Head of caudate nucleus (tissue), 42 donors: ENCODE data around the gene EMX1.
"Not testable (repeated sequence)": the region's sequence is repeated elsewhere in the genome, so short reads cannot be mapped to it uniquely, and the experiment has no call there.

Experiments used
- DNase-seq, 42 donors: peaks; one replicate each; pipeline versions ENCODE4 v3.0.0 to v3.0.0-alpha.2; 2020 to 2021; ENCODE audit warnings: mixed read lengths in 7 of 42
- intact Hi-C: fragments of 100-400 bp; cut with DNase I; formaldehyde crosslinking; loops from one replicate; pipeline ENCODE4 v1.15.0; 2022

EMX1 gene

DNA sequence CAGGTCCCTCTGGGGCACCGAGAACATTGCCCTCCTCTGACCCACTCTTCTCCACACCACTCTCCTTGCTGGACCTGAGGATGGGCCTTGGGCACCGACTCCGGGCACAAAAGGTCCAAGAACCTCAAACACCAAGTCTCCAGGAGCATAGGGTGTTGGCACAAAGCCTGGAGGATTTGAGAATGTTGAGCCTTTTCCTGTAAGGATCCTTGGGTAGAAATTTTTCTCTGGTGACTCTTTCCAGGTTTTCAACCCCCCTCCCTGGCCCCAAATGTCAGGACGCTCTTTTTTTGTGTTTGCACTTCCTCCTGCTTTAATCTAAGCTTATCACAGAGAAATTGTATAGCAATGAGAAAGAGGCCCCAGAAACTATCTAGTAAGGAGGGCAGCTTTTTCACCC is 20.9 kb upstream of the EMX1 start:
- no peak for DNase-seq
- intact Hi-C loops = loop anchor here (5.0 to 10.0 kb wide), 2 partner anchors 188 to 266 kb away; no protein-coding TSS in a partner anchor

DNA sequence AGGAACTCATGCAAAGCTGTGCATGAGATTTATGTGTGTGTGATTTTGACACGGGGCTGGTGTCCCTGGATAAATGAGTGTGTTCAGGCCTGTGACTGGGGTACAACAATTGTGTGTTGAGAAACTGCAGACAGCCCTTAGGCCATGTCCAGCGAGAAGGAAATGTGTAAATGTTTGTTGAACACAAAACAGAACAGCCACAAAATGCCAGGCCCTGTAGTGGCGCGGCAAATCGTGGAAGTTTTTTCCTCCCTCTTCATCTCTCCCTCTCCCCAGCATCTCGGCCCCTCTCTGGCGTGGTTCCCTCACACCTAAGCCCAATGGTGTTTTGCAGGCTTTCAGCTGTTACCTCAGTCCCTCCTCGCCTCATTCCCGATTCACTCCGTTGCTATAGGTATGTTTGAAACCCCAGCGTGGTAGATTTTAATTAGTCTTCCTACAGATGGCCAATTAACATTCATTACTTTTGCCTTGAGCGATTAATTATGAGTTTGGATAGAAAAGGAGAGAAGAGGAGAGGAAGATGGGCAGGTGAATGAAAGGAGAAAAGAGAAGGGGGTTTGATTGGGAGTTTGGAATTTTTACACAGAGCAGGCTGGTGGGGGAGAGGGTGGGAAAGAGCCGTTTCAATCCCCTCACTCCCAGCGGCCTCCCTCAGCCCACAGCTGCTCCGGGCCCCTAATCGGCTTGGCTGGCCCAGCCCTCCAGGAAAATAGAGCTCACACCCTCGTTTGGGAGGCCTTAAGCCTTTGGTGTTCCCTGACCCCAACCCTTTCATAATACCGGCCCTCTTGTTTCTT is 19.3 kb upstream of the EMX1 start:
- no peak for DNase-seq
- intact Hi-C loops = loop anchor here (5.0 to 10.0 kb wide), 2 partner anchors 187 to 264 kb away; no protein-coding TSS in a partner anchor

DNA sequence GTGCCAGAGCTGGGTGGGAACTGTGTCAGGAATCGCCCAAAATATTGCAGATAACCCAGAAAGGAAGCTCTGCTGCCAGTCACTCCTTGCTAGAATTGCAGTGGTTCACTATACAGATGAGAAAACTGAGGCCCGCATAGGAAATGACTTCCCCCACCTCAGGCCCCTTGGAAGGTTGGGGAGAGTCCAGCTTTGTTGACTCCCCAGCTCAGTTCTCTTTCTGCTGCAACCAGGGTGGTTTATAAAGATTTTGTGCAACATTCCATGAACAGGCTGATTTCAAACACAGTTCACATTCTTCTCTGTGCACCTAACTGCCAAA is 18.8 kb upstream of the EMX1 start:
- intact Hi-C loops = loop anchor here (5.0 to 10.0 kb wide), 2 partner anchors 186 to 264 kb away; no protein-coding TSS in a partner anchor
- no peak for DNase-seq

DNA sequence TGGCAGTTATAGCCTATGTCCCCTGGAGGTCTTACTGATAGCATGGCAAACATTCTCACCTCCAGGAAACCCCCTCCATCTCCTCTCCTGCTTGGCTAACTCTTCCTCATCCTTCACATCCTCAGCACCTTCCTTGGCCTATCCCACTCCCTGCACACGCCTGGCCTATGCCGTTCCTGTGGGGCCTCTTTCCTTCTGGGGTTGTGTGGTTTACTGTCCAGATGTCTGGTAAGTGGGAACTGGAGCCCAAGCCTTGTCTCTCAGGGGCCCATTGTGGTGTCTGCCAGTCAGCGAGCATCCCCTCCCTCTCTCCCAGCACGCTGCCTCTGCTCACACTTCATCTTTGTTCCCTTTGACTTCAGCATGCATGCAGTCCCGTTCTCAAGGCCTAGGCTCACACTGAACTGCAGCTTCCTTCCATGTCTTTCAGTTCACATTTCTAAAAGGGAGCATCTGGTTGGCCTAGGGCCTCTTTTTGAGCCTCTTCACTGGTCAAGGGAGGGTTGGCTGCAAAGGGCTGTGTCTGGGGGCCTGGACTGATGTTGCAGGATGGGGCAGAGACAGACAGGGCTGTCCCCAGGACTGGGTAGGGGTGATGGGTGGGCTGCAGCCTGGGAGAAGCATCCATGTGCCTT is 17.0 kb upstream of the EMX1 start:
- no peak for DNase-seq
- intact Hi-C loops = no loop called here

DNA sequence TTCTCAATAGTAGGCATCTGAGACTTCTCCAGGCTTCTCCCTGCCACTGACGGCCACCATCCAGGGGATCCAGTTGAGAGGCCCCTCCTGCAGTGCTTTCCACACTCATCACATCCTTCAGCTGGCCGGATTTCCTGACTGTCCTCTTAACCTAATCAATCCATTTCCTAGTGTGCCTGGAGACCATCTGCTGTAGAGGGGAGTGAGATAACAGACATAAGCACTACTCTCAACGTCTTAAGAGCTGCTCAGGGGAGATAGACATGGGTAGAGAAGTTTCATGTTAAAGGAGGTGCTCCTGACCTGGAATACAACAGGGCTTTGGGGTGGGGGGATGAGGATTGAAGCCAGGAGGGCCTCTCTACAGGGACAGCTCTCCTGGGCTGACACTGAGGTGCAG is 15.9 kb upstream of the EMX1 start:
- intact Hi-C loops = no loop called here
- DNase-seq = no peak

DNA sequence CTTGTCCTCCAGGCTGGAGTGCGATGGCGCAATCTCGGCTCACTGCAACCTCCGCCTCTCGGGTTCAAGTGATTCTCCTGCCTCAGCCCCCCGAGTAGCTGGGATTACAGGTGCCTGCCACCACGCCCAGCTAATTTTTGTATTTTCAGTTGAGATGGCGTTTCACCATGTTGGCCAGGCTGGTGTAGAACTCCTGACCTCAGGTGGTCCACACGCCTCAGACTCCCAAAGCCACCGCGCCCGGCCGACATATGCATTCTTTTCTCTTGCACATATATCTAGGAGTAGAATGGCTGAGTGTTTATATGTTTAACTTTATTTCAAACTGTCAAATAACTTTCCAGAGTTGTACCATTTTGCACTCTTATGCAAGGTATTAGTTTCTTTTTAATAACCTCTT is 9.9 kb upstream of the EMX1 start:
- intact Hi-C loops = not testable (repeated sequence)
- DNase-seq = peak in 1 of 42 donors; percentile 12

DNA sequence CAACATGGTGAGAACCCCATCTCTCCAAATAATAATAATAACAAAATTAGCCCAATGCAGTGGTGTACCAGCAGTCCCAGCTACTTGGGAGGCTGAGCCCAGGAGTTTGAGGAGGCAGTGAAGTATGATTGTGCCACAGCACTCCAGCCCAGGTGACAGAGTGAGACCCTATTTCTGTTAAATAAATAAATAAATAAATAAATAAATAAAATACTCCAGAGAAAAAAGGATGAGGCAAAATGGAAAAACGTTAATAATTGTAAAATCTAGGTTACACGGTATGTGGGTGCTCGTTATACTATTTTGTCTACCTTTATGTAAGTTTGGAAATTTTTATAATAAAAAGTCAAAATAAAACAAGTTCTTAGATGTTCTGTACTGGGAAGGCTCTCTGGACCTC is 8.6 kb upstream of the EMX1 start:
- intact Hi-C loops = no loop called here

DNA sequence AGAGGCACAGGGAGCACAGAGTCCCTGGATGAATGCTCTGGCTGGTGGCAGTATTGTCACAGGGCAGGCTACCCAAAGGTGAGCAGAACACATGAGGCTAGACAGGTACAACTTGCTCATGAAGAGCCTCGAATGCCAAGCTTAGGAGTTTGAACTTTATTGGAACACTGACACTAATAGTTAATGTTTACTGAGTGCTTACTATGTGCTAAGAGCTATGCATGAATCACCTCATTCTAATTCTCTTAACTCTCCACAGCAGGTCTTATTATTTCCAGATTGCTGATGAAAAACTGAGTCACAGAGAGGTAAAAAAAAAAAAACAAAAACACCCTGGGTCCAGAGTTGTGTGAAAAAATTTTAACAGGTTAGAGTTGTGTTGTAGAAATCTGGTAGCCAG is 6.1 kb upstream of the EMX1 start:
- intact Hi-C loops = no loop called here
- no peak for DNase-seq

More for the DNA sequence above, 8.6 kb upstream of the EMX1 start:
- DNase-seq = no peak

DNA sequence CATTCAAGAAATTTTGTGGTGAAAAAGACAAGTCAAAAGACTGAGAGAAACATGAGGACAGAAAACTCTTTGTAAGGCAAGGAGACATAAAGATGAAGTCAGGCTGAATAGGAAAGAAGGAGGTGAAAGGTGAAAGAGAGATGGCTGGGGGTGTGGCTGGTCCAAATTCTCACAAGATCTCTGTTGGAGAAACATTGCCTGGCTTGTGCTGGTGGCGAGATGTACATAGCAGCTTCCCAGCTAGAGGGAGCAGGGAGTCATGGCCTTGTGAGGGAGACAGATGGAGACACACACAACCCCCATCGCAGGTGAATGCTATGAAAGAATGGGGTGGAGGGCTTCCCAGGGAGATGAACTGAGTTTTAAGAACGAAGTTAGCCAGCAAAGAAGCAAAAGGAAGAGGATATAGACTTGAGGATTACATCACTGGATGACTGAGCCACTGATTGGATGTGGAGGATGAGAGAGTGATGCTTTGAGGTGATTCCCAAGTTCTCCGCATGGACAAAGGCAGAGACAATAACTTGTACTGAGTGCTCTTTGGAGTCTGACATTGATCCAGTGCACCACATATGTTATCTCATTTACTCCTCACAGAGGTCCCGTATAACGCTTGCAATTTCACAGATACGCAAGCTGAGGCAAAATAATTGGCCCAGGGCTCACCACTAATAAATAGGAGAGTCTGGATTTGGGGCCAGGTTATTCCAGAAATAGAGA is 3.7 kb upstream of the EMX1 start:
- intact Hi-C loops = no loop called here
- peak in 3 of 42 donors; percentile 5 to 20 (median 16) for DNase-seq

DNA sequence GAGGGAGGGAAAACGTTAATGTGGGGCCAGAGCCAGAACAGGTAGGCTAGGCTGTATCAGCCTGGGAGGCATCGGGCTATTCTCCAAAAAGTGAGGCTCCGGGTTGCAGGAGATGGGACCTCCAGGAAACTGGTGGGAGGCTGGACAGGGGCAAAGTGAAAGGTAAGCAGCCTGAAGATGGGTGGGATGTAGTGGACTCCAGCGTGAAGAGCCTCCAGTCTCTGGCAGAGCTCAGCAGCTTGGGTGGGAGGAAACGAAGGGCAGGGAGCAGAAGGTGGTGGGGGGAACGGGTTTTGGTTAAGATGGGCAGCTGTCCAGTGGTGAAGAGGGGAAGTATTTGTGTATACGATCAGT is 3.1 kb upstream of the EMX1 start:
- intact Hi-C loops = no loop called here
- DNase-seq = peak in 3 of 42 donors; percentile 2 to 18 (median 2)

DNA sequence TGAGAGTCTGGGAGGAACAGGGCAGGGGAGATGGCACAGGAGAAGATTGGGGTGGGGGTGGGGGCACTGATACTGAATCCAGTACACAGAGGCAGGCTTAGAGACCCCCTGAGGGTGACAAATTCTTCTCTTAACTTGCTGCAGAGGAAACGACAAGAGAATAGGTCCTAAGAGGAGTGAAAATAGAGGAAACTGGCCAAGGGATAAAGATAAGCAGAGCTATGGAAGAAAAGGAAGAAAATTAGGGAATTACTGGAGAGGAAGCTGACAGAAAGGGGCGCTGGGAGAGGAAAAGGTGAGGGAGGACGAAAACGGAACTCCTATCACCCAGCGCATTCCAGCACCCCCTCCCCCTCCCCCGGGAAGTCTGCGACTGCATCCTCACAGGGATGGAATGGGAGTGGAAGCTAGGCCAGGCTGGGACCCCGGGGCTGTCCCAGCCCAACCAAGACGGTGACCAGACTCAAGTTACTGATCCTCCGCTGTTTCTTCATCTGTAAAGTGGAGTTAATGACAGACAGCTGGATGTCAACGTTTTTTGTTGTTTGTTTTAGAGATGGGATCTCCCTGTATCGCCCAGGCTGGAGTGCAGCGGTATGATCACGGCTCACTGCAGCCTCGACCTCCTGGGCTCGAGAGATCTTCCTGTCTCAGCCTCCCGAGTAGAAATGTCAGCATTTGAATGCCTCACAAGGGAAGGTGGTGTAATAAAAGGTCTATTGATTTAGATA is 2.6 kb upstream of the EMX1 start:
- peak in 2 of 42 donors; percentile 0 to 12 for DNase-seq
- intact Hi-C loops = no loop called here

DNA sequence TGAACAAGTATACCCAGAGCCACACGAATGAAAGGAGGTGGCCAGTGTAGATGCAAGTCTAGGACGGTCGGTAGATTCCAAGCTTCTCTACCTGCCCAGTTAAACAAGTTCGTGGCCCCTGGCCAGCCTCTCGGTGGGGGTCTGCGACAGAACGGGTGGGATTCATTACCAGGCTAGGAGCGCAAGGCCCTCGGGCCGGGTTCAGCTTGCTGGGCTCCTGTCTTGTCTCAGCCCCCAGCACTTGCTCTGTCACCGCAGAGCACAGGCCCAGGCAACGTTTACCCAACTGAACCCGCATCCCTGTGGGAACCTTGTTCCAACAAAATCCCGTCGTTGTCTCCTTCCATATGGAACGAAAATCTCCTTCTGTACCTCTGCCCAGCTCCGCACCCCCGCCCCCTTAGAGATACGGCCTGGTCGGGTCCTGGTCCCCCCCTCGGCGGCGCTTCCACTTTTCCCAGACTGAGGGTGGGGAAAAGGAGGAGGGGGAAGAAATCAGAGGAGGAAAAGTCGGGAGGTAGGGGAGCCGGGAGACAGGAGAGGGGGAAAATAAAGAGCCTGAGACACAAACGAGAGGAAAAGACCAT is 1.9 kb upstream of the EMX1 start:
- peak in 2 of 42 donors; percentile 6 to 24 for DNase-seq
- intact Hi-C loops = no loop called here

DNA sequence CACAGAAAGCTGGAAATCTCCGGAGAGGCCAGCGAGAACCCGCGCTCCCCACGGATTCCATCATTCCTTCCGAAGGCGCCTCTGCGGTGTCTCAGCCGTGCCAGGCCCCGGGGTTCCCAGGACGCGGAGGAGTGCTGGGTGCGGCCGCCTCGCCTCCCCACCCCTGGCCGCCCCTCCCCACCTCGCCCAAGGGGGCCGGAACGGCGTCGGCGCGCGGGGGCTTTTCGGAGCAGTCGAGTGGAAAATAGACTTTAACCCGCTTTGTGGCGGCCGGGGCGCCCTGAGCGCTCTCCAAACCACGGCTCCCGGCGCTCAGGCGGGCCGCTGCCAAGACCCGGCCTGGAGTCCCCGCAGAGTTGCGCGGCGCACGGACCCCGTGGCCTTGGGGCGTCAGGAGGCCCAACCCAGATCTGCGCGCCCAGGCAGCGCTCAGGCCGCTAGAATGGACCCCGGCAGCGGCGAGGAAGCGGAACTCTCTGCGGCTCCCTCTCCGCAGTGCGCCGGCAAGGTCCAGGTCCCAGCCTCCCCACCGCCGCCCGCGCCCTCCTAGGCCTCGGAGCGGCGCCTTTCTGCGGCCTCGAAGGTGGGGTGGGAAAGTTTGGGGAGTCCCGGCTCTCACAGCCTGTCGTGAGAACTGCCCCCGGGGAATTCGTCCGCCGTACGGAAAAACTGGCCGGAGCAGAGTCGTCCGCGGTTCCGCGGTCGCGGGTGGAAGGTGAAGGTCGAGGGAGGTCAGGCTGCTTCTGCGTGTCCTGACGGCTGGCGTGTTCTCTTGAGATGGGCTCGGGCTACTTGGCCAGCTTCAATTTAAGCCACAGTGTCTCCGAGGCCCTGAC is 1.2 kb upstream of the EMX1 start:
- peak in 3 of 42 donors; percentile 3 to 35 (median 17) for DNase-seq
- intact Hi-C loops = no loop called here

DNA sequence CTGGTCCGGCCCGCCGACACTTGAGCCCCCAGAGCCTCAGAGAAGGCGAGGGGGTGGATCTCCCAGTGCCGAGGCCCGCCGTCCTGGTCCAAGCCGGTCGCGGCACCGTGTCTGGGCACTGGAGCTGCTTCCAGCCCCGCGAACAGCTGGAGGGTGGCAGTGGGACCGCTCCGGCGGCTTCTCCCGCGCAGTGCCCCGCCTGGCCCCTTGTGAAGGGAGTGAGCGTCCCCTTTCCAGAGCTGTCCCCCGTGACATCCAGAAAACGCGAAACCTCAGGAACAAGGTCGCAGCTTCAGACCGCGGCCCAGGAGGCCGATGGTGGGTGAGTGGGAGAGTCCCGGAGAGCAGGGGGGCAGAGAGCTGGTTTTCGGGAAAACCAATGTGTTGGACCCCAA is 579 bp upstream of the EMX1 start:
- DNase-seq = peak in 3 of 42 donors; percentile 1 to 25 (median 8)
- intact Hi-C loops = no loop called here

DNA sequence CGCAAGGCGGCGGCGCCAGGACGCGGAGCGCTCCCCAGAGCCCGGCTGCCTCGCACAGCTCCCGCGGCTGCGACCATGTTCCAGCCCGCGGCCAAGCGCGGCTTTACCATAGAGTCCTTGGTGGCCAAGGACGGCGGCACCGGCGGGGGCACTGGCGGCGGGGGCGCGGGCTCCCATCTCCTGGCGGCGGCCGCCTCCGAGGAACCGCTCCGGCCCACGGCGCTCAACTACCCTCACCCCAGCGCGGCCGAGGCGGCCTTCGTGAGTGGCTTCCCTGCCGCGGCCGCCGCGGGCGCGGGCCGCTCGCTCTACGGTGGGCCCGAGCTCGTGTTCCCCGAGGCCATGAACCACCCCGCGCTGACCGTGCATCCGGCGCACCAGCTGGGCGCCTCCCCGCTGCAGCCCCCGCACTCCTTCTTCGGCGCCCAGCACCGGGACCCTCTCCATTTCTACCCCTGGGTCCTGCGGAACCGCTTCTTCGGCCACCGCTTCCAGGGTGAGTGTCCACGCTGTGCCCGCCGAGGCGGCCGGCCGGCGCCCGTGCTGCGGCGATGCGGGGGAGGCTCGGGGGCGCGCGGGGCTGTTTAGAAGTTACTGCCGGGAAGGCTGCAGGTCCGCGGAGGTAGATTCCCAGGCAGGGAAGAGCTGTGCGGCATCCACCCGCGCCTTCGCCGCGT is 696 bp downstream of the EMX1 start:
- peak in 3 of 42 donors; percentile 1 to 31 (median 3) for DNase-seq
- intact Hi-C loops = no loop called here

DNA sequence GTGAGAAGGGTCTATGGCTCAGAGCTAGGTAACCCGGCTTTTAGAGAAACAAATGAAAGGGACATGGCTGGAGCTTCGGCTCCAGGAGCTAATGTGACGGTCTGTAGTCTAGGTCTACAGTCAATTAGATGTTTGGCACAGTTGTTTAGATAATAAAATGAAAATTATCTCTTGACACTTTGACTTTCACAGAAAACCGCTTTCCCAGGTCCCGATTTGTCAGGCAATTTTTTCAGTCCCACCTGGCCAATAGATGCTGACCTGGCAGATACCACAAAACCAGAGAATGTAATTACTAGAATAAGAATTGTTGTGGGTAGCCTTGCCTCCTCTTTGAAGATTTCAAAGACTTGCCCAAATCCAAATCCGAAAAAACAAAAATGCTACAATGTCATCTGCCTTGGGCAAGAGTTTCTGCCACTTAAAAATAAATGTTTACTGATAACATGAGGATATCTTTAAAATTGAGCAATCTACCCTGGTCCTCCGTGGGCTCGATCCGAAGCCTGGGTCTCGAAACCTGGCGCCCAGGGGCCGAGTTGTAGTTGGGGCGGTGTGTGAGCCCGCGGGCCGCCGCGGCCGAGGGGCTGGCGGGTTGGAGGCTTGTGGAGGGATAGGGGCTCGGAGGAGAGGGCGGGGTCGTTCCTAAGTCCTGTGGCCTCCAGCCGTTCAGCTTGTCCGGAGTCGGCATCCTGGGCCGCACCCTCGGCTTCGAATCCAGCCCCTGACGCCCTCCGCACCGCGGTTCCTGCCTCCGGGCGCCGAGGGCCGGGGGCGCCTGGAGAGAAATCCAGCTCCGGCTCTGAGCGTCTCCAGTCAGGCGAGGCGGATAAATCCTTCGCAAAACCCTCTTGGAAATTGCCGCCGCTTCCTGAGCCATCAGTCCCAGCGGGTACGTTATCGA is 2.3 kb downstream of the EMX1 start:
- intact Hi-C loops = no loop called here
- peak in 1 of 42 donors; percentile 29 for DNase-seq
